ENCODE data around the gene PDCD6IP. TPM values are rescaled to one million over a fixed set of nuclear protein-coding genes. Genes with fewer than 3 reads are reported as not detected.

Gene PDCD6IP
- total and polyA plus RNA-seq, 2 experiments from 2014 or later: 45.1 to 185 TPM

GRCh38 chr3:33821989-33822388 lies 23.6 kb downstream of the PDCD6IP start (continued):
- no peak for TF ChIP-seq ZNF462 (CRISPR knock-in tag; IDR thresholded peaks at IDR 0.05)

- Histone ChIP-seq H4K20me1 (replicated peaks; ENCODE audit: insufficient read depth) (no peaks in the 10 kb centered on the region; the same call in 1 of the 2 replicates), H3F3A (replicated peaks; ENCODE audit: low read depth) (no peaks in the 10 kb centered on the region), H2AFZ (no peak overlapping the region), H3K27me3 (ENCODE audit: insufficient read depth) (no peaks in the 10 kb centered on the region), H3K36me3 (ENCODE audit: insufficient read depth) (peaks cover 4% of the 10 kb centered on the region; the same call in 1 of the 2 replicates), H3K4me1 (ENCODE audit: insufficient read depth) (peaks cover 16% of the 10 kb centered on the region), H3K4me3 (no peak overlapping the region), H3K9me2 (ENCODE audit: insufficient read depth) (no peaks in the 10 kb centered on the region), H3K27ac (ENCODE audit: low read depth) (no peak overlapping the region), H3K79me2 (replicated peaks; ENCODE audit: insufficient read depth) (peaks cover 25% of the 10 kb centered on the region), H3K4me2 (no peak overlapping the region)
- Mint-ChIP-seq H3K27me3 (ENCODE audit: insufficient read depth, low read depth, poor library complexity) (peaks cover 4% of the 10 kb centered on the region), H3K36me3 (ENCODE audit: low read depth) (peaks cover 26% of the 10 kb centered on the region; the same call in 2 of the 3 replicates), H3K4me1 (peaks cover 20% of the 10 kb centered on the region), H3K9me3 (no peaks in the 10 kb centered on the region), H3K4me3 (no peak overlapping the region), H3K27ac (no peak overlapping the region)
- ATAC-seq: no peak
- DNase-seq (ENCODE audit: low spot score): no peak
- TF ChIP-seq NANOG (IDR thresholded peaks at IDR 0.05; ENCODE audit: borderline replicate concordance): no peak
- TF ChIP-seq CREB1 (CRISPR knock-in tag; IDR thresholded peaks at IDR 0.05; ENCODE audit: low read depth): no peak
- no peak for TF ChIP-seq ZNF462 (CRISPR knock-in tag; IDR thresholded peaks at IDR 0.05)
- TF ChIP-seq JUNB (IDR thresholded peaks at IDR 0.05; ENCODE audit: unreplicated experiment): no peak
- TF ChIP-seq REST (IDR thresholded peaks at IDR 0.05; ENCODE audit: unreplicated experiment): no peak
- TF ChIP-seq STAT1 (IDR thresholded peaks at IDR 0.05; ENCODE audit: unreplicated experiment): no peak
Observed at GRCh38 chr3:33823821-33824220, 25.4 kb downstream of the PDCD6IP start.
